Type B pancreatic cell (in vitro differentiated cells): ENCODE data around the gene LRP1-AS. TPM values are rescaled to one million over a fixed set of nuclear protein-coding genes. Genes with fewer than 3 reads are reported as not detected.

ENCODE experiments used
- DNase-seq: peaks from one replicate; pipeline ENCODE4 v3.0.0; 2021; ENCODE audit warnings: mixed read lengths; ENCODE audit not compliant: unreplicated experiment; ENCODE audit errors: extremely low spot score
- H3K27ac Mint-ChIP-seq: 2 replicates; pipeline ENCODE4 v1.8.0; 2021; ENCODE audit warnings: mild to moderate bottlenecking, mixed read lengths
- H3K27me3 Mint-ChIP-seq: 2 replicates; pipeline ENCODE4 v1.8.0; 2021; ENCODE audit warnings: mixed read lengths
- H3K36me3 Mint-ChIP-seq: 2 replicates; pipeline ENCODE4 v1.8.0; 2021; ENCODE audit warnings: mixed read lengths
- H3K4me1 Mint-ChIP-seq: one replicate; pipeline ENCODE4 v1.8.0; 2021; ENCODE audit warnings: mixed read lengths; ENCODE audit not compliant: unreplicated experiment
- H3K4me3 Mint-ChIP-seq: 2 replicates; pipeline ENCODE4 v1.8.0; 2021; ENCODE audit warnings: mild to moderate bottlenecking, mixed read lengths
- H3K9me3 Mint-ChIP-seq: 2 replicates; pipeline ENCODE4 v1.8.0; 2021; ENCODE audit warnings: mixed read lengths
- total RNA-seq: library from RNA; stranded (reverse); gene quantifications from 2 replicates; pipeline ENCODE4 v1.2.1, GENCODE V29; 2021; ENCODE audit warnings: low replicate concordance
- TF ChIP-seq, protein P1 (sequence below): fragments of 200-600 bp; sonication (generic); conservative IDR thresholded peaks from 2 replicates; pipeline ENCODE4 v1.5.0; 2021; ENCODE audit warnings: antibody characterized with exemption, mild to moderate bottlenecking

Gene LRP1-AS
- total RNA-seq, 1 donor from 2014 or later: not detected

DNA sequence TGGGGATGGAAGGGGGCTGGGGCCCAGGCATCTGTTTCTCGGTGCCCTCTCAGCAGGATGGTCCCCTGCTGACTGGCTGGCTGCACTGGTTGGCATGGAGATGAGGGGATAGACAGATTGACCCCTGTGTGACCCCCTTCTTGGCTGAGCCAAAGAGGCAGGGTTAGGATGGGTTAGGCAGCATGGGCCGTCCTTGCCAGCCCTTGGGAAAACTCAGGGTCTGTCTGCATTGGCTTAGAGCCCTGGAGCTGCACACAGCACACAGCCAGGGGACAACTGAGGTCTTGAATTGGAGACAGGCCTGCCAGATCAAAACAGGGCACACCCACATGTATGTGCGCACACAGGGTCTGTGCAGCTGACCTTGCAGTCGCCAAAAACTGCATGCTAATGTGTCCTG is 11.2 kb upstream of the LRP1-AS start:
- no peaks in the 10 kb centered on the region for H3K27me3 Mint-ChIP-seq
- TF ChIP-seq, protein P1, sequence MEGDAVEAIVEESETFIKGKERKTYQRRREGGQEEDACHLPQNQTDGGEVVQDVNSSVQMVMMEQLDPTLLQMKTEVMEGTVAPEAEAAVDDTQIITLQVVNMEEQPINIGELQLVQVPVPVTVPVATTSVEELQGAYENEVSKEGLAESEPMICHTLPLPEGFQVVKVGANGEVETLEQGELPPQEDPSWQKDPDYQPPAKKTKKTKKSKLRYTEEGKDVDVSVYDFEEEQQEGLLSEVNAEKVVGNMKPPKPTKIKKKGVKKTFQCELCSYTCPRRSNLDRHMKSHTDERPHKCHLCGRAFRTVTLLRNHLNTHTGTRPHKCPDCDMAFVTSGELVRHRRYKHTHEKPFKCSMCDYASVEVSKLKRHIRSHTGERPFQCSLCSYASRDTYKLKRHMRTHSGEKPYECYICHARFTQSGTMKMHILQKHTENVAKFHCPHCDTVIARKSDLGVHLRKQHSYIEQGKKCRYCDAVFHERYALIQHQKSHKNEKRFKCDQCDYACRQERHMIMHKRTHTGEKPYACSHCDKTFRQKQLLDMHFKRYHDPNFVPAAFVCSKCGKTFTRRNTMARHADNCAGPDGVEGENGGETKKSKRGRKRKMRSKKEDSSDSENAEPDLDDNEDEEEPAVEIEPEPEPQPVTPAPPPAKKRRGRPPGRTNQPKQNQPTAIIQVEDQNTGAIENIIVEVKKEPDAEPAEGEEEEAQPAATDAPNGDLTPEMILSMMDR: no peak
- H3K36me3 Mint-ChIP-seq: peaks cover 59% of the 10 kb centered on the region
- H3K4me3 Mint-ChIP-seq: no peak overlapping the region
- H3K27ac Mint-ChIP-seq: no peak overlapping the region
- no peak for DNase-seq
- no peaks in the 10 kb centered on the region for H3K9me3 Mint-ChIP-seq
- H3K4me1 Mint-ChIP-seq: peaks cover 37% of the 10 kb centered on the region

DNA sequence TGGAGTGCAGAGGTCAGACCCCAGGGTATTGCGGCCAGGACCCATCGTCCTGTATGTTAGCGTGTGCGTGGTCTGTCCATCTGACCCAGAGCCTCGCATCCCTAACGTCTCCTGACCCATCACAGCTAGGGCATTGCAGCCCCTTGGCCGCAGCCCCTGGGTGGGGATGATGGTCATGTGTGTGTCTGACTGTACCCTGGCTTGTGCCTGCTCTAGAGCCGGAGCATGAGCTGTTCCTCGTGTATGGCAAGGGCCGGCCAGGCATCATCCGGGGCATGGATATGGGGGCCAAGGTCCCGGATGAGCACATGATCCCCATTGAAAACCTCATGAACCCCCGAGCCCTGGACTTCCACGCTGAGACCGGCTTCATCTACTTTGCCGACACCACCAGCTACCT is 10.8 kb upstream of the LRP1-AS start:
- Mint-ChIP-seq H3K27me3 (no peaks in the 10 kb centered on the region), H3K4me1 (peaks cover 37% of the 10 kb centered on the region), H3K27ac (no peak overlapping the region), H3K9me3 (no peaks in the 10 kb centered on the region), H3K36me3 (peaks cover 60% of the 10 kb centered on the region), H3K4me3 (no peak overlapping the region)
- TF ChIP-seq, protein P1: no peak
- no peak for DNase-seq

DNA sequence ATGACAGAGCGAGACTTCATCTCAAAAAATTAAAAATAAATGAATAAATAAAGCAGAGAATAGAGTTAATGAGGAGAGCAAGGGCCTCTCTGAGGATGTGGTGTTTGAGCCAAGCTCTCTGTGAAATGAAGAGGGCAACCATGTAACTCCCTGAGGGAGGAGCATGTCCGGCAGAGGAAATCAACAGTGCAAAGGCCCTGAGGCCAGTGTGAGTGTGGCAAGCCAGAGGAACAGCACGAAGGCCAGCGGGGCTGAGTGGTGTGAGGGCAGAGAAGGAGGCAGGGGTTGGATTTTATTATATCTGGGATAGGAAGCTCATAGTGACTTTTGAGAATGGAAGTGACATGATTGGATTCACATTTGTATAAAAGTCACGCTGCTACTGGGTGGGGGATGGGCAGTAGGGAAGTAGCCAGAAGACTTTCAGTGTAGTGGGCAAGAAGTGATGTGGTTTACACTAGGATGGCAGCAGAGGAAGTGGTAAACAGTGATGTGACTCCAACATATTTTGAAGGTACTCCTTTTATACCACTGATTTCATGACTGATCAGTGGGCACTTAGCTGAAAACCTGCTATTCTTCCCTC is 10.3 kb upstream of the LRP1-AS start:
- Mint-ChIP-seq H3K9me3 (no peaks in the 10 kb centered on the region), H3K36me3 (peaks cover 60% of the 10 kb centered on the region), H3K27ac (no peak overlapping the region), H3K27me3 (no peaks in the 10 kb centered on the region), H3K4me1 (peaks cover 37% of the 10 kb centered on the region), H3K4me3 (peak overlapping the region; percentile 45)
- DNase-seq: no peak
- TF ChIP-seq, protein P1: no peak

DNA sequence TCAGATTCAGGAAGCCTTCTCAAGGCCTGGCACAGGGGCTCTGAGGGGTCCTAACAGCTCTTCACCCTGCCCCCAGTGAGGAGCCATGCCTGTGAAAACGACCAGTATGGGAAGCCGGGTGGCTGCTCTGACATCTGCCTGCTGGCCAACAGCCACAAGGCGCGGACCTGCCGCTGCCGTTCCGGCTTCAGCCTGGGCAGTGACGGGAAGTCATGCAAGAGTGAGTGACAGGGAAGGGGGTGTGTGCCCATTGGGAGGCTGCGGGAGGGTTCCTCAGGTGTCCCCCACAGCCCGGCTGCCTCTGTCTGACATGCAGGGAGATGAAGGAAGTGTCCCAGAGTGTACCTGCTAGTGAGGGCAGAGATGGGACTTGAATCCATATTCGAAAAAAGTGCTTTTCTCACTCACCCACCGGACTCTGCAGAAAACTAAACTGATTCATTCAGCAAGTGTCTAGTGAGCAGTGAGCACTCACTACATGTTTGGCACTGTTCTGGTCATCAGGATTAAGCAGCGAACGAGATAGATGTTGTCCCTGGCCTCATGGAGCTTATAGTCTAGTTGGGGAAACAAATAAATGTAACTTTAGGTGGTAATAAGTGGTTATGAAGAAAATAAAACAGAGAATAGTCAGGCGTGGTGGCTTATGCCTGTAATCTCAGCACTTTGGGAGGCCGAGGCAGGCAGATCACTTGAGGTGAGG is 9.4 kb upstream of the LRP1-AS start:
- Mint-ChIP-seq H3K4me3 (no peak overlapping the region), H3K4me1 (peaks cover 38% of the 10 kb centered on the region), H3K9me3 (no peaks in the 10 kb centered on the region), H3K27me3 (no peaks in the 10 kb centered on the region), H3K27ac (no peak overlapping the region), H3K36me3 (peaks cover 53% of the 10 kb centered on the region)
- TF ChIP-seq, protein P1: no peak
- DNase-seq: no peak

DNA sequence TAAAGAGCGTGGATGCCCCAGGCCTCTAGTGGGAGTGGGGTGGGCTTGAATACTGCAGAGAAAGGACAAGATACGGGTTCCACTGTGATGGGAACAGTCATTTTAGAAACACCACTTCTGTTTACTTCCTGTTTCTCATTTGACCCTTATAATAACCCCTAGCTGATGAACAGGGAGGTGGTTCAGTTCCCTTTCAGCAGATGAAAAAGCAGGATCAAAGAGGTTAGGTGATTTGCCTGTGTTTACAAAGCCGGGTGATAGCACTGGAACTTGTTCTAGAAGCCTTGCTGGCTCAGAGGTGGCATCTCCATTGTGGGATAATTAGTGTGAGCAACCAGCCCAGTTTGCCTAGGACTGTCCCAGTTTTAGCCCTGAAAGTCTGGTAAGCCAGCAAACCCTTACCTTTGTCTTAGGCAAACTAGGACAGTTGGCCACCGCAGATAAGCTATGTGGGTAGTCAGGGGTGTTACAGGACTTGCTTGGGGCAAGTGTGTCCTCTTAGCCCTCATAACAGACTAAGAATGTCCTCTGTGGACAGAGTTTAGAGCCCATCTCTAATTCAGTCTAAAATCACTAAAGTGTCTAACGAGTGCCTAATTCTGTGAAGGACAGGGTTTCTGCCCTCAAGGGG is 7.5 kb upstream of the LRP1-AS start:
- Mint-ChIP-seq H3K27me3 (no peaks in the 10 kb centered on the region), H3K36me3 (peaks cover 39% of the 10 kb centered on the region), H3K4me1 (peaks cover 40% of the 10 kb centered on the region), H3K4me3 (no peak overlapping the region), H3K27ac (no peak overlapping the region), H3K9me3 (no peaks in the 10 kb centered on the region)
- DNase-seq: no peak
- TF ChIP-seq, protein P1: no peak
